ENCODE data around the gene ASTN2. TPM values are rescaled to one million over a fixed set of nuclear protein-coding genes. Genes with fewer than 3 reads are reported as not detected.

The ASTN2 gene
- total and polyA plus RNA-seq, 9 of the 15 experiments (the other 6 are each of a cell fraction or from before 2014, with no cell fraction given), result 0.56 to 3.5 (median 1.9) TPM

DNA sequence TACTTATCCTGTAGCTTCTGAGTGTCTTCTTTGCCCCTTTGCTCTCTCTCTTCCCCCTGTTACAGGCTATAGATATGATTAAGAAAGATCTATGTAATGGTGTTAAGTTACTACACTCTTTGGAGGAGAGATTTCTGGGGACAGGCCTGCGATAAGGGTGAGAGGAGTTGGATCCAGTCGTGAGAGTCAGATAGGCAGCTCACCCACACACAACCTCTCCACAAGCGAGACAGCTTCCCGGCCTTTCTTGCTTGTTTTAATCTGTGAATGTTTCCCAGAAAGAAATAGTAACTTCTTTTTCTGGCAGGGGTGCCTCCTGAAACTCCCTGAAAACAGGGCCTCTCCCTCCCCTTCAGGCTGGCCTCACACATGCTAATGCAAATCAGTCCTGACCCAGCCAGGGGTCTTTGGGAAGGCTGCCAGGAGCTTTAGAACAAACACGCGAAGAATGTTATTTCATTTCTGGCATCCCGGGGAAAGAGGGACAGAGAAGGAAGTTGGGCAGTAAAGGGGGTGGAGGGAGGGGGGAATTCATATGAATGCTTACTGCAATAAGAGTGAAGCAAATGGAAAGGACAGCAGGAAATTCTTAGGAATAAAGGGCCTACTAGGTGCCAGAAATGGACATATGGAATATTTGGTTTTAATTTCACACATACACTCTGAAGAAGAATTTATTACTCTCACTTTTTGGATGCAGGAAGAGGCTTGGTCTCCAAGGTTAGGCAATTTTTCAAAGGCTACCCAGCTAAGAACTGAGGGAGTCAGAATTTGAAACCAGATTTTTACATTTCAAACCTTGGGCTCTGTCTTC lies 943.6 kb downstream of the ASTN2 start (continued):
- TF ChIP-seq EGR1 (conservative IDR thresholded peaks at IDR 0.05), result no peak
- TF ChIP-seq ZBTB8A (IDR thresholded peaks at IDR 0.05; ENCODE audit: partially characterized antibody), result no peak
- TF ChIP-seq POLR2A (conservative IDR thresholded peaks at IDR 0.05), result no peak
- 0 out of 2 replicates have a peak, but pooled peaks have one; percentile 27 for TF ChIP-seq RBFOX2 (IDR thresholded peaks at IDR 0.05; ENCODE audit: low read depth, low read length)
- TF ChIP-seq PTTG1 (tag; IDR thresholded peaks at IDR 0.05; ENCODE audit: low read depth), result no peak
- TF ChIP-seq, protein P1, sequence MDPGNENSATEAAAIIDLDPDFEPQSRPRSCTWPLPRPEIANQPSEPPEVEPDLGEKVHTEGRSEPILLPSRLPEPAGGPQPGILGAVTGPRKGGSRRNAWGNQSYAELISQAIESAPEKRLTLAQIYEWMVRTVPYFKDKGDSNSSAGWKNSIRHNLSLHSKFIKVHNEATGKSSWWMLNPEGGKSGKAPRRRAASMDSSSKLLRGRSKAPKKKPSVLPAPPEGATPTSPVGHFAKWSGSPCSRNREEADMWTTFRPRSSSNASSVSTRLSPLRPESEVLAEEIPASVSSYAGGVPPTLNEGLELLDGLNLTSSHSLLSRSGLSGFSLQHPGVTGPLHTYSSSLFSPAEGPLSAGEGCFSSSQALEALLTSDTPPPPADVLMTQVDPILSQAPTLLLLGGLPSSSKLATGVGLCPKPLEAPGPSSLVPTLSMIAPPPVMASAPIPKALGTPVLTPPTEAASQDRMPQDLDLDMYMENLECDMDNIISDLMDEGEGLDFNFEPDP (CRISPR knock-in tag; IDR thresholded peaks at IDR 0.05), result no peak
- no peak for TF ChIP-seq BHLHE40 (IDR thresholded peaks at IDR 0.05; ENCODE audit: low read length)
- TF ChIP-seq KLF10 (CRISPR knock-in tag; IDR thresholded peaks at IDR 0.05), result no peak
- TF ChIP-seq ZNF583 (CRISPR knock-in tag; IDR thresholded peaks at IDR 0.05), result 0 out of 2 replicates have a peak, but pooled peaks have one; percentile 9
- TF ChIP-seq MECOM (CRISPR knock-in tag; IDR thresholded peaks at IDR 0.05), result no peak; the same call in 1 of the 2 replicates
- TF ChIP-seq, protein P2, sequence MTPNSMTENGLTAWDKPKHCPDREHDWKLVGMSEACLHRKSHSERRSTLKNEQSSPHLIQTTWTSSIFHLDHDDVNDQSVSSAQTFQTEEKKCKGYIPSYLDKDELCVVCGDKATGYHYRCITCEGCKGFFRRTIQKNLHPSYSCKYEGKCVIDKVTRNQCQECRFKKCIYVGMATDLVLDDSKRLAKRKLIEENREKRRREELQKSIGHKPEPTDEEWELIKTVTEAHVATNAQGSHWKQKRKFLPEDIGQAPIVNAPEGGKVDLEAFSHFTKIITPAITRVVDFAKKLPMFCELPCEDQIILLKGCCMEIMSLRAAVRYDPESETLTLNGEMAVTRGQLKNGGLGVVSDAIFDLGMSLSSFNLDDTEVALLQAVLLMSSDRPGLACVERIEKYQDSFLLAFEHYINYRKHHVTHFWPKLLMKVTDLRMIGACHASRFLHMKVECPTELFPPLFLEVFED (CRISPR knock-in tag; conservative IDR thresholded peaks at IDR 0.05), result no peak
- no peak for TF ChIP-seq ZNF282 (CRISPR knock-in tag; IDR thresholded peaks at IDR 0.05)
- TF ChIP-seq KDM5B (IDR thresholded peaks at IDR 0.05; ENCODE audit: insufficient replicate concordance, low read depth, low read length), result no peak
- TF ChIP-seq ZNF184 (CRISPR knock-in tag; IDR thresholded peaks at IDR 0.05), result no peak
- TF ChIP-seq, protein P3, sequence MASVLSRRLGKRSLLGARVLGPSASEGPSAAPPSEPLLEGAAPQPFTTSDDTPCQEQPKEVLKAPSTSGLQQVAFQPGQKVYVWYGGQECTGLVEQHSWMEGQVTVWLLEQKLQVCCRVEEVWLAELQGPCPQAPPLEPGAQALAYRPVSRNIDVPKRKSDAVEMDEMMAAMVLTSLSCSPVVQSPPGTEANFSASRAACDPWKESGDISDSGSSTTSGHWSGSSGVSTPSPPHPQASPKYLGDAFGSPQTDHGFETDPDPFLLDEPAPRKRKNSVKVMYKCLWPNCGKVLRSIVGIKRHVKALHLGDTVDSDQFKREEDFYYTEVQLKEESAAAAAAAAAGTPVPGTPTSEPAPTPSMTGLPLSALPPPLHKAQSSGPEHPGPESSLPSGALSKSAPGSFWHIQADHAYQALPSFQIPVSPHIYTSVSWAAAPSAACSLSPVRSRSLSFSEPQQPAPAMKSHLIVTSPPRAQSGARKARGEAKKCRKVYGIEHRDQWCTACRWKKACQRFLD (CRISPR knock-in tag; IDR thresholded peaks at IDR 0.05), result no peak
- no peak for TF ChIP-seq ZNF699 (CRISPR knock-in tag; IDR thresholded peaks at IDR 0.05; ENCODE audit: insufficient replicate concordance)
- no peak for TF ChIP-seq POLR2G (IDR thresholded peaks at IDR 0.05; ENCODE audit: low read depth, low read length)
- TF ChIP-seq, protein P4, sequence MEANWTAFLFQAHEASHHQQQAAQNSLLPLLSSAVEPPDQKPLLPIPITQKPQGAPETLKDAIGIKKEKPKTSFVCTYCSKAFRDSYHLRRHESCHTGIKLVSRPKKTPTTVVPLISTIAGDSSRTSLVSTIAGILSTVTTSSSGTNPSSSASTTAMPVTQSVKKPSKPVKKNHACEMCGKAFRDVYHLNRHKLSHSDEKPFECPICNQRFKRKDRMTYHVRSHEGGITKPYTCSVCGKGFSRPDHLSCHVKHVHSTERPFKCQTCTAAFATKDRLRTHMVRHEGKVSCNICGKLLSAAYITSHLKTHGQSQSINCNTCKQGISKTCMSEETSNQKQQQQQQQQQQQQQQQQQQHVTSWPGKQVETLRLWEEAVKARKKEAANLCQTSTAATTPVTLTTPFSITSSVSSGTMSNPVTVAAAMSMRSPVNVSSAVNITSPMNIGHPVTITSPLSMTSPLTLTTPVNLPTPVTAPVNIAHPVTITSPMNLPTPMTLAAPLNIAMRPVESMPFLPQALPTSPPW (CRISPR knock-in tag; IDR thresholded peaks at IDR 0.05), result peak; percentile 53

All from K562 (cell line).